ENCODE data around the gene TACR2.

- TF ChIP-seq REST (IDR thresholded peaks at IDR 0.05; ENCODE audit: insufficient read depth in 1 of 2, low read depth in 2 of 2, low read length in 2 of 2): no peak
- TF ChIP-seq POLR2AphosphoS5 (IDR thresholded peaks at IDR 0.05; ENCODE audit: low read depth, low read length): no peak
- no peak for TF ChIP-seq SIN3A (IDR thresholded peaks at IDR 0.05; ENCODE audit: borderline replicate concordance, insufficient read depth, low read length)
- no peak for TF ChIP-seq TAF1 (IDR thresholded peaks at IDR 0.05; ENCODE audit: borderline replicate concordance, insufficient read depth, low read length)
Observed at GRCh38 chr10:69400936-69401335, 15.8 kb downstream of the TACR2 start.

Measured in PFSK-1 (cell line).